ENCODE measurements around the gene RPL4.

The RPL4 gene

GRCh38 chr15:66454143-66454542, 50.5 kb downstream of the RPL4 start:
- no peak for DNase-seq

GRCh38 chr15:66452971-66453580, 51.6 kb downstream of the RPL4 start:
- DNase-seq: no peak

DNA sequence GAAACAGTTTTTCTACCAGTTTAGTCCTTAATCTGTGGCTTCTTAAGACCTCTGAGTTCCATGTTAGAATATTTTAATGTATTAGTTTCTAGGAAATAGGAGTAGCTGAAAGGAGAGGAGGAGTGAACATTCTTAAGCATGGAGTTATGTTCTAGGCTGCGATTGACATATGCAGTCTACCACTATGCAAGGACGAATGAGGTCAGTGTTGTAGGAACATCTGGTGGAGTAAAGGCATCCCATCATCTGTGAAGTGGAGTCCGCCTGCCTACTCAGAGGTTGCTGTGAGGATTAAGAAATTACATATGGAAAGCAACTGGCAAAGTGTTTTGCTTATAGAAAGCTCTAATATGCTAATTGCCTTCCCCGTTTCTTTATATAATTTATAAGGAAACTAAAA, 52.2 kb downstream of the RPL4 start:
- DNase-seq: no peak

Measured in activated CD4-positive, CD25-positive, alpha-beta regulatory T cell (primary cell).